HG02970 (cell line): Measurements from ENCODE around the gene TNRC6C.

Experiments used
- ATAC-seq: cut with Tn5 transposase; IDR thresholded peaks from one replicate; pipeline ENCODE4 v1.9.1; 2021; ENCODE audit warnings: mild to moderate bottlenecking, moderate library complexity, moderate number of reproducible peaks; ENCODE audit not compliant: unreplicated experiment, low FRiP score

Gene TNRC6C

DNA sequence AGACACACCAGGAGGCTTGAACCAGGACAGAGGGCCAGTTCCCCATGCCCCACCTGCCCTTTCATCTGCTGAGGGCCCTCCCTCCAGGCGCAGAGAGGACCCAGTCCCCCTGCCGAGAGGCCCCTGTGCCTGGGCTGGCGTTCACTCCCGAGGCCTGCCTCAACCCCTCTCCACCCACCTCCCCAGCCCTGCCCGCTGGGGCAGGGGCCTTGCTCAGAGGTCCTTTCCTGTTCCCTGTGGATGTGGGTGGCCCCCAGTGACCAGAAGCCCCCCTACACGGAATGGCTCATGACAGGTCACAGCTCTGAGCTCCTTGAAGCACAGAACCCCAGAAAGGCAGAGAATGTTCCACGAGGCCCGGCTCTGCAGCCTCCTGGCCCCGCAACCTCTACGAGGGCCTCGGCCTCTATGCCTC is 163.3 kb downstream of the TNRC6C start:
- no peak for ATAC-seq

DNA sequence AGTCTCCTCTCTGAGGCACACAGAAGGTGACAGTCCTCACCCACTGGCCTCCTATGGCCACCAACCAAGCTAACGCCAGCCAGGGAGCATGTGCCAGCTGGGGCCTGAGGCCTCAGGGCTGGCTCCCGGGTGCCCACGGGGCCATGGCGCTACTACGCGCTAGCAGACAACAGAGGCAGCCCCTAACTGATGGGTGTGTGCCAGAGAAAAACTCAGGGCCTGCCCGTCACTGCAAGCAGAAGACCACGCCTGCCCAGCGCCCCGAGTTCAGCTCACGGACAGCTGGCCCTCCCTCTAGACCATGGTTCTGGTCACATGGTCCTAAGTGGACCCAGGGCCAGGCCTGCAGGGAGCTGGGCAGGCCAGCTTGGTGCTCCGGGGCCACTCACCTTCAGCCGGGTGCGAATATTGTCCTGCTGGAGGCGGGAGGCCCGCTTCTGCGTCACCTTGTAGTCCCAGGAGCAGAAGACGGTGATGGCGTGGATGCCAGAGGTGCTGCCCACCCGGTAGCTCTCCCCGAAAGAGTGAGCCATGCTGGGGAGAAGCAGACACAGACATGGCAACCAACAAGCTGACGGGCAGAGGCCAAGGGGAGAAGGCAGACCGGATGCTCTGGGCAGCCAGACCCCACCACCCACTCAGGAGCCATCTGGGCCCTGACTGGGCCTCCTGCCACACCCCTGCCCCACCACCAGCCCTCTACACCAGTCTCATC is 163.9 kb downstream of the TNRC6C start:
- ATAC-seq: no peak

DNA sequence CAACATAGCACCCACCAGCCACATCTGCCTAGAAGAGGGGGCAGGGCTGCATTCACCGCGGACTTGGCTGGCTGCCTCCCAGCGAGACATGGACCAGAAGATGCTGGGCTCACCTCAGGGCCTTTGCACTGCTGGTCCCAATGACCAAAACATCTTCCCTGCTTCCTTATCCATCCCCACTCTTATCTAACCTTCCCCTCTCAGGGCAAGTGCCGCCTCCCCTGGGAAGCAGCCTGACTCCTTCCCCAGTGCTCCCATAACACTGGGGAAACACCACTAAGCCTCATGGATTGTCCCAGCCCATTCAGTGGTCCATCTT is 164.4 kb downstream of the TNRC6C start:
- ATAC-seq: no peak

DNA sequence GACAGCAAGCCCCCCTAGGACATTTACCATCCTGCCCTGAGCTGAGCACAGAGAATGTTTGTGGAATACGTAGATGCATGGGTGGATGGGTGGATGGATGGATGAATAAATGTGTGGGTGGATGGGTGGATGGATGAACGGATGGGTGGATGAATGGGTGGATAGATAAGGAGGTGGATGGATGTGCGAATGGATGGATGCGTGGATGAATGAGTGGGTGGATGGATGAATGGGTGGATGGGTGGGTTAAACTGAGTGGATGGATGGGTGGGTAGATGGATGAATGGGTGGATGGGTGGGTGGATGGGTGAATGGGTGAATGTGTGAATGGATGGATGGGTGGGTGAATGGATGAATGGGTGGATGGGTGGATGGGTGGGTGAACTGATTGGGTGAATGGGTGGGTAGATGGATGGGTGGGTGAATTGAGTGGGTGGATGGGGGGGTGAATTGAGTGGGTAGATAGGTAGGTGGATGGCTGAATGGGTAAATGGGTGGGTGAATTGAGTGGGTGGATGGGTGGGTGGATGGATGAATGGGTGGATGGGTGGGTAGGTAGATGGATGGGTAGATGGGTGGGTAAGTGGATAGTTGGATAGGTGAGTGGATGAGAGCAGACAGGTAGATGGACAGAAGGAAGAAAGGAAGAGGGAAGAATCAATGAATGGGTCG is 164.9 kb downstream of the TNRC6C start:
- no peak for ATAC-seq

DNA sequence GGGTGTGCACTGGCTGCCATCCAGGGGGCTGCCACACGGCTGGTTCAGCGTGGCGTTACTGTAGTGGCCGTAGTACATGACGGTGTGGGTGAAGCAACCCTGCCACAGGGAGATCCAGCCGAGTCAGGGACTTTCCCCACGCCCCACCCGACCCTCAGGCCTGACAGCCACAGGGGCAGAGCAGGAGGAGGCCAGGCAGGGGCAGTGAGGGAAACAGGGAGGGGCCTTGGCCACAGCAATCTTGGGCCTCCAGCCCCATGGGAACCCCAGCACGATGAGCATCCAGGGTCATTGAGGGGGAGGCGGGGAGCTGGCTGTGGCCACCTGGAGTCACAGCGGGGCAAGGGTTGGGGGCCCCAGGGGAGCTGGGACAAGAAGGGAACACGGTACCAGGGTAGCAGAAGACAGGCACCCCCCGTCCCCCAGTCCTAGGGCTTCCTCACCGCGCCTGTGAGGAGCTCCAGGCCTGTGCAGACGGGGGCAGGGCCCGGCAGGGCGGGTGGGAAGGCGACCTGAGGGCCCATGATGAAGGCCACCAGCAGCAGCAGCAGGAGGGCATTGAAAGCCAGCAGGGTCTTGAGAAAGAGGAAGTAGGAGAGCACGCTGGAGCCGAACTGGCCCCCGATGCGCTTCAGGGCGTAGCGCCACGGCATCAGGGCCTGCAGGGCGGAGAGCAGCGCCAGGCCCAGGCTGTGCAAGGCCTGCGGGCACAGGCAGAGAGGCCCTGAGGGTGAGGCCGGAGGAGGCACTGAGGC is 165.8 kb downstream of the TNRC6C start:
- no peak for ATAC-seq

DNA sequence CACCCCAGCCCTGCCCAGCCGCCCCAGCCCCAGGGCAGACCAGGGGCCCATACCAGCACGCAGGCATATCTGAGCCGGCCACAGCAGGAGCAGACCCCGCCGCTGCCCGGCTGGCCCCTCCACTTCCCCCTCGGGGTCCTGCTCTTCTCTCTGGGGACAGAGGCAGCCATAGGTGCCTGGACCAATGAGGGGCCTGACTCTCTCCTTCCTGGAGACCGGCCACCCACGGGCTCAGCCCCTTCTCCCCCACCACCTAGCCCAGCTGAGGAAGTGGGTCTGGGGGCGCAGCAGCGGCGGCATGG is 166.3 kb downstream of the TNRC6C start:
- ATAC-seq: no peak

DNA sequence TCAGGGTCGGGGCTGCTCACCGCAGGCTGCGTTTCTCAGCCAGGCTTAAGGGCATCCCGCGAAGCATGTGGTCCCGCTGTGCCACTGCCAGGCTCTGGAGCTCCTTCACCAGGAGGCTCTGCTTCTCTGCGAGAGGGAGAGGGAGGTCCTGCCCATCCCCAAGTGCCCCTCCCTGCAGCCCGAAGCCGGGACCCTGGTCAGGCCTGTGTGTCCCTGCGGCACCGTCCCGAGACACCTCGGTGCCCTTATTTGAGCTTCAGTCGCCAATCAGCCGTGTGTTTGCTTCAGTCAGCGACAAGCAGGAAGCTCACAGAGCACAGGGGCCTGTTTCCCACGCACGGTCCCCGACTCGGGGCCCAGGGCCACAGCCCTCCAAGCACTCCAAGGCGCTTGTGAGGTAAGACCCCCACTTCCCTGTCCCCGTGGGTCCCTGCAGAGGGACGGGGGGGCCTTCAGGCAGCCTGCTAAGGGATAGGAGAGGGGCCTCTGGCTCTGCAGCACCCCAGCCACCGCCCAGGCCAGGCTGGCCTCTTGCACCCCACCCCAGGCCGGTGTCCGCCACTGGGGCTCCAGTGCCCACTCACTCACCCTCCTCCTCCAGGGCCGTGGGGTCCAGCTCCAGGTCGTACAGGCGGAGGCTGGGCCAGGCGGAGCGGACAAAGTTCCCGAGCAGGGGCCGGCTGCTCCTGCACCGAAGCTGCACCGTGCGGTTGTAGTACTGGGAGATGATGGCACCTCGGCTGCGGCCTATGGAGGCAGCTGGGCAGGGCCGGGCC is 166.8 kb downstream of the TNRC6C start:
- no peak for ATAC-seq

DNA sequence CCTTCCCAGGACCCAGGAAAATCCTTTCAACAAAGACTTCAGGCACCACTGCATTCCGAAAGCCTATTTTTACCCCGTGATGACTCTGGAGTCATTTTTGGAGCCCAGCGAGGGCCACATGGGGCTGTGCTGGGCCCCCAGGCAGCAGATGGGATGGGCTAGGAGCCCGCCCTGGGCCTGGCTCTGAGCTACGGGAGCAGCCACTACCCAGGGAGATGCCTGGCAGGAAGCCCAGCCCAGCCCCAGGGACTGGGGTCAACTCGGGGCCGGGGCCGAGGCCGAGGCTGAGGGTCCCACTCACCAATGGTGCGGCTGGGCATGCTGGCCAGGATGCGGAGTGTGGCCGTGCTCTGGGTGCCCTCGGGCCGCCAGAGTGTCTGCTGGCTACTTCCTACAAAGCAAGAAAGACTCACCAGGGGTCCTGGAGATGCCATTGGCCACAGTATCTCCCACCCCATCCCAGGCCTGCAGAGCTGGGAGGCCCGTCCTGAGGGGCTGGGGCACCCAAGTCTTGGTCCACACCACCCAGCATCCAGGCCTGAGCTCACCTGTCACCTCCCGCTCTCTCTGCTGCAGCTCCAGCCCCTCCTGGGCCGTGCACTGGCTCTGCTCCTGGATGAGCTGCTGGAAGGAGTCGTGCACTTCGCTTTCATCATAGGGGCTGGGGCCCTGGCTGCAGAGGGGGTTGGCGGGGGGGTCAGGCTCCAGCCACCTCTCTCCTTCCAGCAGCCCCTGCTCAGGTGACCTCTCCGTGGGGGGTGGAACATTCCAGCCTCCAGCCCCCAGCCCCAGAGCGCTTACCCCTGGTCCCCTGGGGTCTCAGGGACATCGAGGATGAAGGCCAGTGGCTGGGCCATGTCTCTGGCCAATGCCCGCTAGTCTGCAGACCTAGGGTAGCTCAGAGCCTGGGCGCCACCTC is 167.7 kb downstream of the TNRC6C start:
- ATAC-seq: no peak

DNA sequence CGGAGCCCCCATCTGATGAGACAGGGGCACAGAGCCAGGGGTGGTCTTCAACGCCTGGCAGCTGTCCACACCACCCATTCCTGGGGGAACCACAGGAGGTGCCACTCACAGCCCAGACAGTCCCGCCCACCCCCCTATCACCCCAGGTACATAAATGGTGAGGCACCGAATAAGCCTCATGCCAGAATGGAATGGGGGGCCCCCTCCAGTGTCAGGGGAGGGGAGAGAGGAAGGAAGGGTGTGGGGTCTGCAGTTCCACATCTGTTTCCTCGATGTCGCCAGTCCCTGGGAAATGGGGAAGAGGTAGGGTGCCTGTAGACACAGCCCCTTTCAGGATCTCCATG is 168.4 kb downstream of the TNRC6C start:
- no peak for ATAC-seq

DNA sequence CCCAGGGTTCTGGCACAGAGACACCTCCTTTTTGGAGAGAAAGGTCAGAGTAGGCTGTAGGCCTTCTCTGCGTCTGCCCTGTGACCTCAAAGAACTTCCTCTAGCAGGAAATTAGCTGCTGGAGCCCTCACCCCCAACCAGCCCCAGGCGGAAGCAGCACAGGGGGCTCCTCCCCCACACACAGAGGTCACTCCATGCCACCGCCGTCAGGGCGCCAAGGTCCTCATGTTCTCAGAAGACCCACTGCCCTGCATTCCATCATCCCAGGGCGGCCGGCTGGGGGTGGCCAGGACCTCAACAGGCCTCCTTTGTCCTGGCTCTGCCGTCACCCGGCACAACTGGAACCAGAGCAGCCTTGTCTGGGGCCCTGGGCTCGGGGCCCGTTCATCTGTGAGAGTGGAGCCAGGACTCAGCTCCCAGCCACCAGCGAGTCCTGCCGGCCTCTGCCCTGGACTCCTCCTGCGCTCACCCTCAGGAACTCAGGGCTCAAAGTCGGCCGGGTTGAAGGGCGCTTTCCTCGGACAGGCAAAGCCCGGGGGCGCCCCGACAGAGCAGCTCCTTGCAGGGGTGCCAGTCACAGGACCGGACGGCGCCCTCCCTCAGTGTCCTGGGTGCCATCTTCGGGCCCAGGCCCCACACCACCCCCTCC is 168.9 kb downstream of the TNRC6C start:
- ATAC-seq: no peak

DNA sequence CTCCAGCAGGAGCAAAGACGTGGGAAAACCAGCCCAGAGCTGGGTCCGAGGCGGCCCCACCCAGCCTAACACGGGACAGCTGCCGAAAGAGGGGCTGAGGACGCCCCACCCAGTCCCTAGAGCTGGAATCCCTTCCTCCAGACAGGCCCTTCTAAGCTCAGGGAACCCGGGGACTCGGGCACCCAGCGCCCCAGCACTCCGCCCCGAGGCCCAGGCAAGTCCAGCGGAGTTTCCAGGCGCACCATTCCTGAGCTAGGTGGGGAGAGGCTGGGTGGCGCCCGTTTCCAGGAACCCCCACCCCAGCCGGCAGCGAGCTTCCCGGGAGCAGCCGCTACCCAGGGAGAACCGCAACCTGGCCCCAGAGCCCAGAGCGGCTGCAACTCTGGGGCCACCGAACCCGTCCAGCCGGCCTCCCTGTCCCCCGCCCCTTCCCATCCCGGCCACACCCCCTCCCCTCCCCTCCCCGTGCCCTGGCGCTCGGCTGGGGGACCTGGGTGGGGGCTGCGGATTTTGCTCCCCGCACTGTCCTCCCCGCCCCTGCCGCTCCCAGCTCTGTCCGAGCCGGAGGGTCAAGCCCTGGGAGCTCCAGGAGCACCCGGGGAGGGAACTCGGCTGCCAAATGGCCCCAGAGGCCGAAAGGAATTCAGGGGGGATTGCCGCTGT is 169.5 kb downstream of the TNRC6C start:
- no peak for ATAC-seq

DNA sequence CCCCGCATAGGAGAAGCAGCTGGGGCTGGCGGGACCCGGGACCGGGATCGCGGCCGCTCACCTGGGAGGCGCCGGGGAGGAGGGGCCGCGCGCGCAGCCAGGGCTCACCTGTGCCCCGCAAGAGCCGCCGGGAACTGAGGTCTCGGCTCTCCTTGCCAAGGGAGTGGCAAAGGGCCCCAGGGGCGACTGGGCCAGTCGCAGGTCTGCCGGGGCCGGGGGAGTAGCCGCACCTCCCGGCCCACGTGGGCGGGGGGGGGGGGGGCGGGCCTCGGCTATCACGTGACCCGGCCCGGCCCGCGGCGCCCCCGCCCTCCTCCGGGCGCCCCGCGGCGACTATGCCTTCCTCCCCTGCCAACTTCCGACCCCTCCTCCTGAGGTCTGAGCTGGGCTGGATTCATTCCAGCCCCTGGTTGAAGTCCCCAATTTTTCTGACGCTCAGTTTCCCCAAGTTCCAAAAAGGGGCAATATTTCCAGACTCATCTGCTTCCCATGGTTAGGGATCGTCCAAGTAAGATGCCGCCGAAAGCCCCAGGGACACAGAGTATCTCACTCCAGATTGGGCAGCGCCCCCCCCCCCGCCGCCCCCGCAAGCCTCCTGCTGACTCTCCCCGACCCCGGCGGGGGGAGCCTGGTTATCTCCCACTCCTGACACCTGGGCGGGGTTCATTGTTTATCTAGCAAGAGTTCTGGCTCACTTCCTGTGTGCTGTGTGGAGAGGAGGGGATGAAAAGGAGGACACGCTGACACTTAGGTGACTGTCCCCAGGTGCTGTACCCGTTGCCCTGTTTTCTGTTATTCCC is 170.2 kb downstream of the TNRC6C start, which contains the start of gene TMC6:
Gene TMC6 (minus strand): TSS at position 205 of the 800 bp plus-strand sequence. CDS start 1,923 bp downstream, outside the sequence.
- ATAC-seq: no peak

DNA sequence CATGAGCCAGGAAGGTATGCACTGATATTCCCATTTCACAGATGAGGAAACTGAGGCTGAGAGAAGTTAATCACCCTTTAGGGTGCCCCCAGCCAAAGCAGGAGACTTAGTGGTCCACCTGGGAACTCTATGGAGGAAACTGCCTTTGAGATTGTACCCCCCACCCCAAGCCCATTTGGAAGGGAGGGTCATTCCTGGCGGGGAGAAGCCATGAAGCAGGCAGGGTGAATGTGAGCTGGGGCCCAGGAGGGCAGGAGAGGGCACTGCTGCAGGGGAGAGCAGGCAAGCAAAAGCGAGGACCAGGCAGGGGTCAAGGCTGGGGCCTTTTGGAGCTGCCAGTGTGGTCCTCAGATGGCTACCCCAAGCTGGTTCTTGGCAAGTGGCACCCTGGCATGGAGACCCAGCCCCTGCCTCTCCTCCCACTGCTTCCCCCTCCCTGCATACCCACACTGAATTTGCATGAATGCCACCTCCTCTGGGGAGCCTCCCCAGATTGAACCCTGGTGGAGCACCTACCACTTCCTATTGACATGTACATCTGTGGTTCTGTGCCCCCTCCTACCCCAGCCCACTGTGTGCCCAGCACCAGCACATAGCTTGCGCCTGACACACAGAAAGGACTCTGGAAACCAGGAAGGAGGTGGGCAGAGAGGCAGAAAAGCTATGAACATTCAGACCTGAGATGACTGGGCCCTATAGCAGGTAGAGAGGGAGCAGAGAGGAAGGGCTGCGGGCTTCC is 171.0 kb downstream of the TNRC6C start:
- no peak for ATAC-seq

DNA sequence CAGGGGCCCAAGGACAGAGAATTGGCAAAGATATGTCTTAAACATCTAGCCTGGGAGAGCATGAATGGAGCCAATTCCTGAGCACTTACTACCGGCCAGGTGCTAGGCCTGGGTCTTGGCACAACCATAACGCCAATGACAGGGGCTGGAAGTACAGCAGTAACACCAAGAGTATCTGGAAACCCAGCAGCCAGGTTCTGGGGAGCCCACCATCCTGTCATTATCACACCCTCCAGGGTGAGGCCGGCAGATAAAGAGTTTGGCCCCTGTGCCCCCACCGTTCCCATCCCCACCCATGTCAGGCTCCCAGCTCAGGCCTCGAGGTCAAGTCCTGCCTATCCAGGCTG is 171.6 kb downstream of the TNRC6C start:
- no peak for ATAC-seq

DNA sequence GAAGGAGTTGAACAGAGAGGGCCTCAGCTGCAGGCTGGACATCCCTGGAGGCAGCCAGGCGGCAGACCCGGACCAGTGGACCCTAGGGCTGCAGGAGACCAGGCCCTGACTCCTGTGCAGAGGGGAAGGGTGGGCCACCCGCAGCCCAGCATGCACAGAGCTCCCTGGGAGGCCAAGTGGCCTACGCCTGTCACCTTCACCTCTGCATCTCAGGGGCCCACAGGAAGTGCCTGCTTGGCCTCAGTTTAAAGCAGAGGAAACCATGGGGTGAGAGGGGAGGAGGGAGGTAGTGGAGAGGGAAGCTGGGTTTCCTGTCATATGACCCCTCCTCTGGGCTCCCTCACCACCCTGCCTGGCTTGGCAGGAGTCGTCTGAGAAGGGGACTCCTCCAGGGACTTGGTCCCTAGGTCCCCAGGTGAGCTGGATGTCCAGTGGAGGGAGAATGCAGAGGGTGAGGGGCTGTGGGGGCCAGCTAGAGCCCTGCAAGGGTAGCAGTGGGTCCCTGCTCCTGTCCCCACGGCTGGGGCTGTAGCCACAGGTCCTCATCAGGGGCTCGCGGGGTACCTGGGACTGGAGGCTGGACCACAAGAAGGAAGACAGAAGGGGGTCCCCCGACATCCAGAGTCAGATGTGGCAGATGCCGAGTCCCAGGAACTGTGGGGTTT is 172.1 kb downstream of the TNRC6C start, which contains the start of gene TMC8:
Gene TMC8 (plus strand): TSS at position 335 of the 665 bp plus-strand sequence. CDS start 818 bp downstream, outside the sequence.
- ATAC-seq: no peak

DNA sequence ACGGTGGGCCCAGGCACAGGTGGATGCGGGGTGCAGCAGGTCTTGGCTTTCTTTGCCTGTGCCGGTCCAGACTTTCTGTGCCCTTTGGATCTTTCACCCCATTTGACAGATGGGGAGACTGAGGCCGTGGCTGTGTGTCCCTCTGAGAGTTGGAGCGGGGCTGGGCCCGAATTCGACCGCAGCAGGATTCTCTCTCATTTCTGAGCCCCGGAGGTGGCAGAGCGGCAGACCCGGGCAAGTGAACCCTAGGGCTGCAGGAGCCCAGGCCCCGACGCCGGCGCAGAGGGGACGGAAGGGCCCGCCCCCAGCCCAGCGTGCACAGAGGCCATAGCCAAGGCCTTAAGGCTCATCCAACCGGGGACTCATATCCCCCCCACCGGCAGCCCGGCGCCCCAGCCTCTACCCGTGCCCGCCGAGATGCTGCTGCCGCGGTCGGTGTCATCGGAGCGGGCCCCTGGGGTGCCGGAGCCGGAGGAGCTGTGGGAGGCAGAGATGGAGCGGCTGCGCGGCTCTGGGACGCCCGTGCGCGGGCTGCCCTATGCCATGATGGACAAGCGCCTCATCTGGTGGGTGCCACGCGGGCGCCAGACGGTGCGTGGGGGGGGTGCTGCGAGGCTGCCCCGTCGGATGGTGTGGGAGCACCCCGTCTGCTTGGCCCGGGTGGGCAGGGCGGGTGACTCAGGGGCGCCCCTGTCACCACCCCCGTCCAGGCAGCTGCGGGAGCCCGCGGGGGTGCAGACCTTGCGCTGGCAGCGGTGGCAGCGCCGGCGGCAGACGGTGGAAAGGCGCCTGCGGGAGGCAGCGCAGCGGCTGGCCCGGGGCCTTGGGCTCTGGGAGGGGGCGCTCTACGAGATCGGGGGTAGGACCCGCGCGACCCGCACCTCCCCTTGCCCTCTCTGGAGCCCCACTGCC is 172.9 kb downstream of the TNRC6C start:
- ATAC-seq: no peak
